ENCODE data around the gene RASL12.

RASL12 gene

DNA sequence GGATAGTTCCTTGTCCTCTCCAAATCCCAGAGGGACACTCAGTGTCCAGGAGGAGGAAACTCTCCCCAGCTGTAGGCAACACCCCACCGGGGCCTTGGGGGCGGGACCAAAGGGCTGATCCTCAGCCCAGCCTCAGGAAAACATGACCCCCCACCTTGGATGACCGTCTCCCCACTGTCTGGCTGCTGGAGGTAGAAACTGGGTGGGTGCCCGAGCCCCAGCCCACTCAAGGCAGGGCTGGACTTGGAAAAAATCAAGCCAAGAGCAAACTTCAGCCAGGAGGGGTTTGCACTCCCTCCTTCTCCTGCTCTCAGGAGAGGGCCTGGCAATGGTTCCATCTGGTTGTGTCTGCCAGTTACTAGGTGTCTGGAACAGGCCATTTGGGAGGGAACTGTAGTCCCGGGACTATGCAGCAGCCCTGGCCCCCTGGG lies 3.6 kb upstream of the RASL12 start:
- no peak for TF ChIP-seq GATA3 (IDR thresholded peaks at IDR 0.05; ENCODE audit: low read depth, low read length)

DNA sequence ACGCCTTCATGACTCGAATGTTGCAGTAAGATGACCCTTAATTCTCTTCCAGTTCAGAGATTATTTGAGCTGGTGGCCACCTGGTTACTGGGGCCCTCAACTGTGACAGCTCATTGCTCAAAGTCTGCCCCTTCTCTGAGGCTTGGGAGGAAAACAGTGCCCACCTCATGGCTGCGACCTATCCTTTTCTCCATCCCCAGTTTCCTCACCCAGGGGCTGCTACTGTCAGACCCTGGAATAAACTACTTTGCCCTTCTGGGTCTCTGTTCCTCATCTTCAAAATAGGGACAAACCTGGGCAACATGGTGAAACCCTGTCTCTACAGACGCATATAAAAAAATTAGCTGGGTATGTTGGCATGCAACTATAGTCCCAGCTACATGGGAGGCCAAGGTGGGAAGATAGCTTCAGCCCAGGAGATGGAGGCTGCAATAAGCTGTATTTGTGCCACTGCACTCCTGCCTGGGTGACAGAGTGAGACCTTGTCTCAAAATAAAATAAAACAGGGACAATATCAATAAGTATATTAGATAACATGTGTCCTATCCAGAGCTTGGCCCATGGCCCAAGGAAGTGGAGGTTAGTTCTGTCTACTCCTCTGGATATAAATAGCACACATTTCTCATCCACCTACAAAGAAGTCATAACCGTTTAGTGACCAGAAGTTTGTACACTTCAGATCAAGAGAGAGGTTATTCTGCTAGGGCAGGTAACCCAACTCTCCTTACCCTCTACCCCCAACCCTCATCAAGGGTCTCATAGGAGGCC lies 2.2 kb upstream of the RASL12 start:
- TF ChIP-seq GATA3 (IDR thresholded peaks at IDR 0.05; ENCODE audit: low read depth, low read length) = no peak
- TF ChIP-seq GATA2 (IDR thresholded peaks at IDR 0.05; ENCODE audit: low read depth, low read length) = no peak

DNA sequence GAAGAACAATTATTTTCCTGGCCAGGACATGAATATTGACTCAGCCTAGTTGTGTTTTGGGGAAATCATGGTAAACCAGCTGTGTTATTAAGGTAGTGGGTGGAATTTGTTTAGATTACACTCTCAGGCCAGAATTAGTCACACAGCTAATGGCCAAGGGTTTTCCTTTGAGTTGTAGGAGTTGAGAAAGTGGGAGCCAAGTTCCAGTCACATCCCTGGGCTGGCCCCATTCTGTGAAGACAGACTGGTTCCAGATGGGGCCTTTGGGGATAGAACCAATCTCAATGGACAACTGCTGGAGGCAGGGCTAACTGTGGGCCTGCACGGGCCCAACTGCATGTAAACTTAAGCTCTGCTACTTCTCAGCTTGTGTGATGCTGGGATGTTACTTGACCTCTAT lies 1.4 kb upstream of the RASL12 start:
- TF ChIP-seq GATA3 (IDR thresholded peaks at IDR 0.05; ENCODE audit: low read depth, low read length) (no peak), GATA2 (IDR thresholded peaks at IDR 0.05; ENCODE audit: low read depth, low read length) (no peak)

DNA sequence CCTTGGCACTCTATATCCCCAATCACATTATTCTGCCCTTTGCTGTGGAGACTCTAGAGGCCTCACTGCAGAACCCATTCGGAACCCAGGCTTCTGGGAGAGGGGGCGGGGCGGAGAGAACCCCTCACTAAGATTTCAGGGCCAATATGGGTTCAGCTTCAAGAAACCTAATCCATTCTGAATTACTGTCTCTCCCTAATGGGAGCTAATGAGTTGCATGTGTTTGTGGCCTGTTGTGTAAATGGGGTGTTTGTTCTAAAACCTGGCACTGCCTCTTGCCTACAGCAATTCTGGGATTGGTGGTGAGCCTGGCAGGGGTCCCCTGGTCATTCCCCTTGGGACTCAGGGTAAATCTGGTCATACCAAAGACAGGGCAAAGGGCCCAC lies 605 bp upstream of the RASL12 start:
- TF ChIP-seq GATA3 (IDR thresholded peaks at IDR 0.05; ENCODE audit: low read depth, low read length) (no peak), GATA2 (IDR thresholded peaks at IDR 0.05; ENCODE audit: low read depth, low read length) (no peak)

DNA sequence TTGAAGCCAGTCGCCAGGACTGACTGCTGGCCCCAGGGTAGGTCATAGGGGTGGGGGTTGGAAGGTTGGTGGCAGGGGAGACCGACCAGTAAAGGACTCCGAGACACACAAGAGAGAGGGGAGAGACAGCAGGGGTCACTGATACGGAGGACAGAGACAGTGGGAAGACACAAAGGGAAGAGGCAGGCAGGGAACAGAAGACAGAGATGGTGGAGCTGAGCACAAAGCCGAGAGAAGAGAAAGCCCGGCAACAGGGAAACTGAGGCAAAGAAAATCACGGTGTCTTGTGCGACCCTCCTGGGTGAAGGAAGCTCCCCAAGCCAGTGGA lies 510 bp downstream of the RASL12 start:
- TF ChIP-seq GATA2 (IDR thresholded peaks at IDR 0.05; ENCODE audit: low read depth, low read length) (no peak), GATA3 (IDR thresholded peaks at IDR 0.05; ENCODE audit: low read depth, low read length) (no peak)

DNA sequence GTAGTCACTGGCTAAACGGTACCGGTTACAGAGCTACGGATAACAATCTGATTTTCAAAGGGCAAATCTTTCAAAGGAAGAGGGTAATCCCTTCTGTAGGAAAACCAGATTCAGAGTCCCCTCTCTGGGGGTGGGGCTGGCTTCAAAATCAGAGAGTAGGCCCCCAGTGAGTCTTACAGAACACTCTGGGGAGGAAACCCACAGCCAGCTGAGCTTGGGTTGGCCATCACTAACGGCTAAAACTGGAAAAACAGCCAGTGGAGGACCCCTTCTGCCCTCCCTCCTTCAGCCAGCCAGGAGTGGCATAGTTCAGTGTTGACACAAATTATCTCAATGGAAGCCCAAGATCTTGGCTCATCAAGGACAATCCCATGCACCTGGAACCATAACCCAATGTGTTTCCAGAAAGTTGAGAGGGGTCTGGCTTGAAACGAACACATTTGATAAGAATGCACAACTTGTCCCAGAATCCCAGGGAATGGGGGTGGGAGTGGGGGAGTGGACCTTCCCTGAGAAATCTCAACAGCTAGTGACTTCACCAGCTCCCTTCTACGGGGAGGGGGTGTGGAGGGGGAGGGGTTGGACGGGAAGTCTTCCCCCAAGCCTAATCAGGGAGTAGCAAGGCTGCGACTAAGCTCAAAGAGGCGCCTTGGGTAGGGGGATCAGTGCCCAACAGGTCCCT lies 1.0 kb downstream of the RASL12 start:
- no peak for TF ChIP-seq GATA2 (IDR thresholded peaks at IDR 0.05; ENCODE audit: low read depth, low read length)
- TF ChIP-seq GATA3 (IDR thresholded peaks at IDR 0.05; ENCODE audit: low read depth, low read length) = no peak

DNA sequence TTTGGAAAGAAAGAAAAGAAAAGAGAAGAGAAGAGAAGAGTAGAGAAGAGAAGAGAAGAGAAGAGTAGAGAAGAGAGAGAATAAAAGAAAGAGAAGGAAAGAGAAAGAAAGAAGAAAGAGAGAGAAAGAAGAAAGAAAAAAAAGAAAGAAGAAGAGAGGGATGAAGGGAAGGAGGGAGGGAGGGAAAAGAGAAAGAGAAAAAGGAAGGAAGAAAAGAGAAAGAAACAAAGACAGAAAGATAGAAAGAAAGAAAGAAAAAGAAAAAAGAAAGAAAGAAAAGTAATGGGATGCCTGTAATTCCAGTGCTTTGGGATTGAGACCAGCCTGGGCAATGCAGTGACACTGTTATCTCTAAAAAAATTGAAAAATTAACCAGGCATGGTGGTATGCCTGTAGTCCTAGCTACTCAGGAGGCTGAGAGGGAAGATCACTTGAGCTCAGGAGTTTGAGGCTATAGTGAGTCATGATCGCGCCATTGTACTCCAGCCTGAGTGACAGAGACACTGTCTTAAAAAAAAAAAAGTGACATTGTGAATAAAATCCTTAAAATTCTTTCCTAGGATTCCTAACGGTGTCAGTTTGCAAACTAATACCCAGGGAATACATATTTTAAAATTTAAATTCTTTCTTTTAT lies 1.7 kb downstream of the RASL12 start:
- no peak for TF ChIP-seq GATA2 (IDR thresholded peaks at IDR 0.05; ENCODE audit: low read depth, low read length)
- TF ChIP-seq GATA3 (IDR thresholded peaks at IDR 0.05; ENCODE audit: low read depth, low read length) = no peak

DNA sequence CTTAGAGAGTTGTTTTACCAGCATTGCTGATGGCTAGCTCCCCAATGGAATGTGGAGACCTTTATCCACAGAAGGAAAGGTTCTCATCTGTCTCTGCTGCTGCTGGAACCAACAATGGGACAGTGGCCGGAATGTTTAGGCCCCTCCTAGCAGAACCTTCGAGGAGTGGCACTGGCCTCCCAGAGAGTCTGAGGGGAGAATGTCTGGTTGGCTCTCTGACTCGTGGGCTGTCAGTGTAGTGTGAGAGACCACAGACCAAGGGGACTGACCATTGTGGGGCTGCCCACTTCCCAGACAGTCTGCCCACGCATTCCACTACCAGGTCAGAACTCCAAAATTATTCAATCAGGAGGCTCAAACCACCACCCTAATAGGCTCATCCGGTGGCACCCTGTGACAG lies 5.1 kb downstream of the RASL12 start:
- TF ChIP-seq GATA3 (IDR thresholded peaks at IDR 0.05; ENCODE audit: low read depth, low read length) = no peak
- TF ChIP-seq GATA2 (IDR thresholded peaks at IDR 0.05; ENCODE audit: low read depth, low read length) = no peak

DNA sequence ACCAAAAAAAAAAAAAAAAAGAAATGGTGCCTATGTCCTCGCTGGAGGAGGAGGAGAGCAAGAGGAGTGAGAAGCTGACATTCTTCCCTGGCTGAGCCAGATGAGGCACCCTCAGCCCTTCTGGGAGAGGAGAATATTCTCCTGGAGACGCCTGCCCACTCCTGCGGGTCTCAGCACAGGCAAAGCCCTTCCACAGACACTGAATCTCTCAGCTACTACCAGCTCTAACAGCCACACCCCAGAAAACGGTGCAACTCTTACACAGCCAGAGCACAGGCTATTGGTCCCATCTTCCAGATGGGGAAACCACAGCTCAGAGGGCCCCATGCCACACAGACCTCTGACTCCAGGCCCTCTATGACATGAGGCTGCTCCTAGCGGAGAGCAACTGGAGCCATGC lies 5.7 kb downstream of the RASL12 start:
- TF ChIP-seq GATA2 (IDR thresholded peaks at IDR 0.05; ENCODE audit: low read depth, low read length) (no peak), GATA3 (IDR thresholded peaks at IDR 0.05; ENCODE audit: low read depth, low read length) (no peak)

DNA sequence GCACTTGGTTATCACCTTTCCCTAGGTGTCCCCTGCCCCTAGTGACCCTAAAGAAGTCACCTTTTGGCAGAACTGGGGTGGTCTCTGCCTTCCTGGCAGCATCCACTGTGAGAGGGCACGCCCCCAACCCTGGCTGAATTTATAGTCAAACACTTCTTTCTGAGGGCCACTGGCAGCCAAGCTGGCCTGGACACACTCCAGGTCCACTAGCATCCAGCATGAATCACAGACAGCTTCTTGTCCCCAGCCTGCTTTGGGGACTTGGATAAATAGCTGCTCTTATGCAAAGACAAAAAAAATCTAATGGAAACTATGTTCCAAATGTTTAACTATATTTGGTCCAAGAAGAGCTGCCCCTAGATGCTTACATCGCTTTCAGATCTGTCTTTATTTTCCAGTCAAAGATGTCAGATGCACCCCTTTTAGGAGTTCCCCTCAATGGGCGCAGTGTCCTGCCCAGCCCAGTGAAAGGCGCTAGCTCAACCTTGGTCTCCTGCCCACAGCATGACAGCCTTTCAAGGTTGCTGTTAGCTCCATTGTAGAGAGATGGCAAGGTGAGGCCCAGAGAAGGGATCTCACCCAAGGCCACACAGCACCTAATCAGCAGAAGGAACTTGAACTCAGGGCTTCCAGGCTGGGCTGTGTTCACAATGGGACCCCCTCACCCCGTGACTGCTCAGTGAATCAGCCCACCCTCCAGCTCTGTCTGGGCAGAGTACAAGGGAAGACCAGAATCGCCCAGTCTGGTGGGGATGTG lies 7.0 kb downstream of the RASL12 start:
- TF ChIP-seq GATA3 (IDR thresholded peaks at IDR 0.05; ENCODE audit: low read depth, low read length) (no peak), GATA2 (IDR thresholded peaks at IDR 0.05; ENCODE audit: low read depth, low read length) (no peak)

DNA sequence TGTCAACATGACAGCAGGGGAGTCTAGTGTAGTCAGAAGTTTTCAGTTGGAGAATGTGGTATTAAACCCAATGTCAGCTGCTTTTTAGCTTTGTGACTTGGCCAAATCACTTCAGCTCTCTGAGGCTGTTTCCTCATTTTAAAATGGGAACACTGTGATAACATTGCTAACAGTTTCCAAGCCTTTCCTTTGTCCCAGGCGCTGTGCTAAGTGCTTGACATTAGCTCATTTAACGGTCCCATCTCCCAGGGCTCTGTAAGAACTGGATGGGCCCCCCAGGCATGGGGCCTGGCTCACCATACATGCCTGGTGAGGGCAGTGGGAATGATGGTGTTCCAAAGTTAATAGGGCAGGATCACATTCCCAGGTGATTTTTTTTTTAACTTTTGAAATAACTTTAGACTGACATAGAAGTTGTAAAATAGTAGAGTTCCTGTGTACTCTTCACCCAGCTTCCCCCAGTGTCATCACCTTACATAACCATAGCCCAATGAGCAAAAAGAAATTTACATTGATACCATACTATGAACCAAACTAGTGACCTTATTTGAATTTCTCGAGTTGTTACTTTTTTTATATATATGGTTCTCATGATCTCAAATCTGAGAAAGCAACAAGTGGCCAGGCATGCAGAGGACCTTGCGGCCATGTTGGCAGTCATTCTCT lies 7.7 kb downstream of the RASL12 start:
- TF ChIP-seq GATA3 (IDR thresholded peaks at IDR 0.05; ENCODE audit: low read depth, low read length) = no peak
- no peak for TF ChIP-seq GATA2 (IDR thresholded peaks at IDR 0.05; ENCODE audit: low read depth, low read length)

DNA sequence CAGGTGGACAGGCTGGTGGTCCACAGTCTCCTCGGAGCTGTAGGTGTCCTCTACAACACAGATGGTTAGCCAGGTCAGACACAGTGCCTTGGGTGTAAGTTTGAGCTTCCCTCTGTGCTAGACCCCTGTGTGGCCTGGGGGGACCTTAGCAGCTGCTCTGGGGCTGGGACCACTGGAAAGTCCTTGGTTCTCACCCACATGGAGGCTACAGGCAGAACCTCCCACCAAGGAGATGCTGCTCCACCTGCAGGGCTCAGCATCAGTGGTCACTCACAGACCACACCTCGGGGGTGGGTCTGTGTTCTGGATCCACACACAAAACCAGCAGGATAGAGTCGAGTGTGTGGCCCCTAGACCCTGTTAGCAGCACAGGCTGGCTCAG lies 8.4 kb downstream of the RASL12 start:
- no peak for TF ChIP-seq GATA2 (IDR thresholded peaks at IDR 0.05; ENCODE audit: low read depth, low read length)
- no peak for TF ChIP-seq GATA3 (IDR thresholded peaks at IDR 0.05; ENCODE audit: low read depth, low read length)

DNA sequence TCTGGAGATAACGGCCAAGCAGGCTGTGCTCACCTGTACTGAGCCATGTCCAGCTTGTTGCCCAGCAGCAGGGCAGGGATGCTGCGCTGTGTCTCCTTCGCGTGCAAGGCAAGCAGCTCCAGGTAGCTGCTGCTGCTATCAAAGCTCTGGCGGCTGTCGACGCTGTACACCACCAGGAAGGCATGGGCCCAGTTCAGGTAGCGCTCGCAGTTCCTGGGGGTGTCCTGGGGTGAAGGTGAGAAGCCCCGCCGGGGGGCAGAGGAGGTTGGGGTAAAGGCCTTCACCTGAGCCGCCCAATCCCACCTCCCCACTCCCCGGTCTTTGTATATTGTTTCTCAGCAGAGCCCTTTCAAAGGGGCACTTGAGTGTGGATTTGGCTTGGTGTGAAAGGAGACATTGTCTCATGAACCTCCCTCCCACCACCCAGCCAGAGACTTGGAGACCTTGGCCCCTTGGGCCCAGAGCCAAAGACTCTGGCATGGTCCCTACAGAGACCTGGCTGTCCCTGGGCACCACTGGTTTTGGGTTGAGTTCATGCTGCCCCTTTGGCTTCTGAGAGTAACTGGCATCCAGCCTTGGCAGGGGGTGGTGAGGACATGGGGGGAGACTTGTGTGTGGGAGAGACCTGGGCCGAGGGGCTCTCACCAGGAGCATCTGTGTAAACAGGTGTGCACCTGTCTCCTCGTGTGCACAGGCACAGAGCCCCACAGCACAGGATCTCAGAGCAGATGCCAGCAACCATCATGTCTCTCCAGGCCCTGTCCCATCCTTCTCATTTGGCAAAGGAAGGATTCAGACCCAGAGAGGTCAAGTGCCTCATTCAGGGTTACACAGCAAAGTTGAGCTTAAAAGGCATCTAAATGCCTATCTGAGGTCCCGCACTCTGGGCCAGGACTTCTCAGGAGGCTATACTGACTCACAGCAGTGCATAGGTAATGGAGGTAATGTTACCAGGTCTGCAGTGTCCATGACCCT lies 9.1 kb downstream of the RASL12 start:
- TF ChIP-seq GATA3 (IDR thresholded peaks at IDR 0.05; ENCODE audit: low read depth, low read length) = no peak
